H1 (cell line): ENCODE data around the gene BSG. TPM values are rescaled to one million over a fixed set of nuclear protein-coding genes. Genes with fewer than 3 reads are reported as not detected.

ENCODE experiments used
- ASH2L ChIP-seq: fragments of 200-600, 300-600 bp; sonication (generic); IDR thresholded peaks from one replicate; pipeline ENCODE4 v1.7.1; 2017; ENCODE audit warnings: low read length
- CHD2 ChIP-seq: IDR thresholded peaks from 2 replicates; pipeline ENCODE4 v1.6.1; 2012; ENCODE audit warnings: low read length, improper control_type of control experiment
- CHD7 ChIP-seq: fragments of 300-600 bp; sonication (generic); IDR thresholded peaks from 2 replicates; pipeline ENCODE4 v1.7.1; 2012; ENCODE audit warnings: low read length, moderate library complexity, mild to moderate bottlenecking, inconsistent platforms; ENCODE audit not compliant: insufficient replicate concordance
- POLR2A ChIP-seq, 2 experiments: IDR thresholded peaks; 1 replicate in 1 of 2; 2 replicates in 1 of 2; pipeline ENCODE4 v1.6.1; 2011; ENCODE audit warnings: low read depth in 2 of 2, low read length in 2 of 2, mild to moderate bottlenecking in 2 of 2; ENCODE audit errors: control extremely low read depth in 1 of 2
- SIRT6 ChIP-seq: IDR thresholded peaks from one replicate; pipeline ENCODE4 v1.7.1; 2012; ENCODE audit warnings: low read length, inconsistent platforms
- ZNF274 ChIP-seq: IDR thresholded peaks from 2 replicates; pipeline ENCODE4 v1.7.0; 2012; ENCODE audit warnings: low read length, borderline replicate concordance; ENCODE audit errors: extremely low read depth
- polyA plus RNA-seq, 7 experiments: library from polyadenylated mRNA; depleted of rRNA in 3 of 7; stranded (reverse) in 5 of 7; unstranded in 2 of 7; fragments of >200 nt in 5 of 7; fragments of 200-250 nt in 2 of 7; gene quantifications; 1 replicate in 5 of 7; 2 replicates in 1 of 7; 4 replicates in 1 of 7; pipeline versions ENCODE4 v1.2.1 to v1.2.3, GENCODE V29; 2011 to 2013; ENCODE audit warnings: missing spikeins in 2 of 7, mixed read lengths in 2 of 7
- total RNA-seq: library from RNA; stranded (reverse); fragmentation: NEBNext Ultra II Directional; extraction: Animal tissue kit (Norgen Biotek cat#: 25700); gene quantifications from 2 replicates; pipeline ENCODE4 v1.2.1, GENCODE V29; 2021

Gene BSG
- total and polyA plus RNA-seq, 2 of the 8 experiments (the other 6 are each of a cell fraction or from before 2014, with no cell fraction given), result 726 to 1,055 TPM

- TF ChIP-seq CHD7 (no peak), ASH2L (no peak), ZNF274 (no peak), CHD2 (no peak), POLR2A (IDR thresholded peaks at IDR 0.05; ENCODE audit: control extremely low read depth in 1 of 2, low read depth in 2 of 2, low read length in 2 of 2) (no peak), SIRT6 (no peak)
Measured at GRCh38 chr19:547117-547516, 25.3 kb upstream of the BSG start (continued).
